HG03457 (cell line): ENCODE measurements around the gene SFTPB.
"Not testable (repeated sequence)": the region's sequence is repeated elsewhere in the genome, so short reads cannot be mapped to it uniquely, and the experiment has no call there.

Experiments
- ATAC-seq: cut with Tn5 transposase; IDR thresholded peaks from one replicate; pipeline ENCODE4 v1.9.1; 2021; ENCODE audit warnings: moderate number of reproducible peaks; ENCODE audit not compliant: unreplicated experiment

SFTPB gene

DNA sequence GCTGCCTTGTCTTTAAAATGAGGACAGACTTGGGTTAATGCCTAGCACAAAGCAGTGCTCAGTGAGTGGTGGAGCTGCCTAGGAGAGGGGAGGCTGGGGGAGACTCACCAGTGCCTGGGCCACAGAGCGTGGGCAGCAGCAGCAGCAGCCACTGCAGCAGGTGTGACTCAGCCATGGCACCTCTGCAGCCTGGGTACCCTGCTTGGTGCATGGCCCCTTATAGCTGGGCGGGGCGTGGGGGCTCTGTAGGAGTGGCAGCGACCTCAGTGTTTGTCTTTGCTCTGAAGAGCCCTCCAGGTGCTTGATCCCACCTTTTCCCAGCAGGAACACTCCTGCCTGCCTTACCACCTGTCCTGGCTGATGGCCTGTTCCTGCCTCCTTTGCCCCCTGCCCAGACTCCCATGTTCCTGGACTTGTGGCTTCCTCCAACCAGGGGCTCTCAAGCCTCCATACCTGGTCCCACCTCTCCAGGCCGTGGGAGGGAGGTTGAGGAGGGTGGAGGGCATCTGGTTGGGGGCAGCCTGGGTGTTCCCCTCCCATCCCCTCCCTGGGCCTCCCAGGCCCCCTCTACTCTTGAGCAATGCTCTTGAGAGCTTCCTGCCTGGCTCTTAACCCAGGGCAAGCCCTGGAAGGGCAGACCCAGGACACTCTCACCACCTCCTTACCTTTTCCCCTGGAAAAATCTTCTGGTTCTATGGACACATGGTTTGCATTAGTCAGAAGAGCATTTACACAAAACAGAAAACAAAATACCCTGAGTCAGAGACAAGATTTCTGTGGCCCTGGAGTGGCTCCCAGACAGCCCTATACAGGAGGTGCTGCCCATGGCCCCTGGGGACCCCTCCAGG is at the start of gene SFTPB:
SFTPB (minus strand) TSS at position 191 of the 848 bp plus-strand sequence; CDS start at position 175, 16 bp downstream.
- no peak for ATAC-seq

DNA sequence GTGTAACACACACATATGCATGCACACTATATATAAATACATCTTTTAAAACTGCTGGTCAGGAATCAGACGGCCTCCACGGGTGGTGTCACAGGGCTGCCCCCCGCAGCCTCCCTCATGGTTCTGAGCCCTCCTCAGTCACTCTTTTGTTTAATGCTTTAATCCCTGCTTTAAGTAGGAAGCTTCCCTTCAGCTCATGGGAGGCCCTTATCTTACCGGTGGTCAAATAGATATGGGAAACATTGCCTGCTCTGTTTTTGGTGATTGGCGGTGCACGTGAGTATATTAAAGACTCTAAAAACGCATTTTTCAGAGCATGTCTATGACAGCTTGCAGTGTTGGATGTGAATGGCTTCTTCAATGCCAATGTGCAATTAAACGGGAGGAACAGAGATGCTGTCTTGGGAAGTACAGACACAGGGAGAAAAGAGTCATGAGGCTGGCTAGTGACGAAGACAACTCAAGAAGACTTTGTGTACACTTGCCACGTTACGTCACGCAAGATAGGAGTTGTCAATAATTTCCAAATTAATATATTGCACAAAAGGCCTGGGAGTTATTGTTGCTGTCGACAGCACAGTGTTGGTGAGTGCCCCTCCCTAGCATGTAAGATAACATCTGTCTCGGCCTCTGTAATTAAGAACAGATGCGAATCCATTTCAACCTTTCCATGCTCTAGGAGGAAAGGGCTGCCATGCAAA is 49.5 kb upstream of the SFTPB start:
- ATAC-seq = no peak

DNA sequence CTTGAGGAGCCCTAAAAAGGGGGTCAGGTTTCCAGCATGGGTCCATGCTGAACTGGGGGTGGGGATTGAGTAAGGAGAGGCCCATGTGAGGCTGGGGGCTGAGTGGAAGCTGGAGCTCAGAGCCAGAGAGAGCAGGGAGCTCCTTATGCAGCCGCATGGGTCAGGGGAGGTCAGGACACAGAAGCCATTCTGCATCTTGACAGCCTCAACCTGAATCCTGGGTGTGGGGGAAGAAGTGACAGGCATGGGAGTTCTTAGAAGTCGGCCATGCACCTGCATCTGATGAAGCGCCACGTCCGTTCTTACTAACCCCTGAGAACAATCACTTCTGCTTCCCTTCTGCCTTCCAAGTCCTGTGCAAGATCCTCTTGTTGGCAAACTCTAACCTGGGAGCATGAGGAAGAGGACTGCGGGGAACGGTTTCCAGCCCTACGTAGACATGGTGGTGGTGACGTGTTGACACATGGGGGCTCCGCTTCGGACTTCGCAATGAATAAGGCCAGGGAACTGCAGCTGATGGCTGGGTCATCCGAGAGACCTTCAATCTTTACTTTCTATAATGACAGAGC is 48.4 kb upstream of the SFTPB start:
- no peak for ATAC-seq

DNA sequence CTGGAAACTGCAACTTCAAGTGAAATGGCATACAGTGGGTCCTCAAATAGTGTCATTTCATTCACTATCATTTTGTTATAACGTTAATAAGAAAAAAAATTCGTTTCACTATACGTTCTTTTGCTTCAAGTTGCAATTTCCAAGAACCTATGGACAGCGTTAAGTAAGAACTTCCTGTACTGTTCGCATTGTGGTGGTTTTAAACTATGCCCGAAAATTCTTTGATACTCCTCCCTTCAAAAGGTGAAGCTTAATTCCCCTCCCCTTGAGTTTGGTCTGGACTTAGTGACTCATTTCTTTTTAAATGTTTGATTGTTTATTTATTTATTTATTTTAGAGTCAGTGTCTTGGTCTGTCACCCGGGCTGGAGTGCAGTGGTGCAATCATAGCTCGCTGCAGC is 46.8 kb upstream of the SFTPB start:
- ATAC-seq = no peak

DNA sequence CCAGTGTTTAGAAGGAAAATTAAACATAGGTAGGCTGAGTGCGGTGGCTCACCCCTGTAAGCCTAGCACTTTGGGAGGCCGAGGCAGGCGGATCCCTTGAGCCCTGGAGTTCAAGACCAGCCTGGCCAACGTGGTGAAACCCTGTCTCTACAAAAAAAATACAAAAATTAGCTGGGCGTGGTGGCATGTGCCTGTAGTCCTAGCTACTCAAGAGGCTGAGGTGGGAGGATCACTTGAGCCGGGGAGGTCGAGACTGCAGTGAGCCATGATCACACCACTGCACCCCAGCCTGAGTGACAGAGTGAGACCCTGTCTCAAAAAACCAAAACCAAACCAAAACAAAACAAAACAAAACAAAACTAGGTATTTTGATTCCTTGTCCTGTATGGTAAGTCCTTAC is 46.4 kb upstream of the SFTPB start:
- not testable (repeated sequence) for ATAC-seq

DNA sequence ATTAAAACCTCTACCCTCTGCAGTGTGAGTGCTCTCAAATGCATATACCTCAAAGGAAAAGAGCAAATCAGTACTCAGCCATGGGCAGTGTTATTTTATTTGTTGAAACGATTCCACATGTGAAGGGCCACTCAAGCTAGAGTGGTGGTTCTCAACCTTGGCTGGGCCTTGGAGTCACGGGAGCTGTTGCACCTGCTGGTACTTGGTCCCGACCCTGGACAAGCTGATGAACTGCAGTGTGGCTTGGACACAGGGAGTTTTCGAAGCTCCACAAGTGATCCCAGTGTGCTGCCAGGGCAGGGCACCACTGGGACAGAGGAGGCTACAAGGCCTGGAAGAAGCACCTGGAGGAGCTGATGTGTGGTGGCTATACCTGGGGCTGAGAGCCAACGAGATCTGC is 45.8 kb upstream of the SFTPB start:
- ATAC-seq = no peak

DNA sequence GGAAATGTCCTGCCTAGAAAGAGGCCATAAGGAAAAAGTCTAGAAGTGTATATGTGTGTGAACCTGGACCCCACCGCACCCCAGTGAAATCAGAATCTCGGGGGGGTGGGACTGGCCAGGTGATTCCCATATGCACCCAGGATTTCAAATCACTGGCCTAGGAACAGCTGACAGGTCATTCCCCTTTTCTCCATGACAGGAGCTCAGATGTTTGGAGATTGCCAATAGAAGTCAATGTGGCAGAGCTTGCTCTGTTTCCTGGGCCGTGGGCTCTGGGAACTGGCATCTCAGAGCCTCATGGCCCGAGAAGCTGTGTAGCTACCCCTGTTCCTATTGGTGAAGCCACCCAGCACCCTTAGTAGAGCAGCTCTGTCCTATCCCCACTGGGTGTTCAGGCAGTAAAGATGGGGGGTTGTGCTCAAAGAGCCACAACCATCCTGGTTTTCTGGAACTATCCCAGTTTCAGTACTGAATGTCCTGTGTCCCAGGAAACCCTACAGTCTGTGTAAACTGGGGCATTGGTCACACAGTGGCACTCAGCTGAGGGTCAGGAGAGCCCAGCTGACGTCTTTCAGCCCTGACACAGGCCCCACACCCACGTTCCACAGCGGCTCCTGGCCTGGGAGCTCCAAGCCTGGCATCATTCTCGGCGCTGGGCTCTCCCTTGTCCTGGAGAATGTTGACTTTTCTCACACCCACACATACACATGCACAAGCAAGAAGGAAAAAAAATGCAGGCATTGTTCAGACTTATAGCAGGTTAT is 45.0 kb upstream of the SFTPB start:
- no peak for ATAC-seq

DNA sequence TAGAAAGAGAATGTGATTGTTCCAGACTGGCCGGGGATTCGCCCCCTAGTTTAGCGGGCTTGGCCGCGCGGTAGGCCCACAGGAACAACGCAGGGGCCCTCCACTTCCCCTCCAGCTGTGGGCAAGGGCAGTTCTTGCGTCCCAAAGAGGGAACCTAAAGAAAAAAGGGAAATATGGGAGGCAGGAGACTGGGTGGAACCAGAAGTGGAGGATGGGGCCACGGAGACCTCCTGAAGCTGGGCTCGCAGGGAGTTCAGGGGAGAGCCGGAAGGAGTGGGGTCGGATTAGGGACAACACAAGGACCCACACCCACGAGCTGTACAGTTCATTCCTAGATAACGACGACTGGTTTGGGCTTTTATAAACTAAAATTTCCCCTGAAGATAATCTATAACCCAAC is 44.3 kb upstream of the SFTPB start:
- ATAC-seq = no peak

DNA sequence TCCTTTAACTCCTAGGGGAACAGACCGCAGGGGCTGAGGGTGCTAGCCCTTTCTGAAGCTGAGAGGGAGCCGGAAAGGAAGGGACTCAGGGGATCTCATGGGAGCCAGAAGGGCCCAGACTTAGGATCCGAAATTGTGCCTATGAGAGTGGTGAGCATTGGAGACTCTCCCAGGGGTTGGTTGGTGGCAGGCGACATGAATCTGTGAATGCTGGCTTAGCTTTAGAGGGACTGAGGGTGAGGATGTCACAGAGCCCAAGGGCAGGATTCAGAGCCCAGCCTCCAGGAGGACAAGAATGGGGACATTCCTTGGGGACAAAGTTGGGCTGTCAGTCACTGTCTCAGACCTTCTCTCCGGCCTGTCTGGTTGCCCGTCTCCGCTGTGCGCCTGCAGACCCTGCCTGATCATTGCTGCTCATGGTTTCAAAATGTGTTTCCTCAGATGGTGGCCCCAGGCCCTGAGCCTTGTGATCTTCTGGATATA is 43.6 kb upstream of the SFTPB start:
- no peak for ATAC-seq

DNA sequence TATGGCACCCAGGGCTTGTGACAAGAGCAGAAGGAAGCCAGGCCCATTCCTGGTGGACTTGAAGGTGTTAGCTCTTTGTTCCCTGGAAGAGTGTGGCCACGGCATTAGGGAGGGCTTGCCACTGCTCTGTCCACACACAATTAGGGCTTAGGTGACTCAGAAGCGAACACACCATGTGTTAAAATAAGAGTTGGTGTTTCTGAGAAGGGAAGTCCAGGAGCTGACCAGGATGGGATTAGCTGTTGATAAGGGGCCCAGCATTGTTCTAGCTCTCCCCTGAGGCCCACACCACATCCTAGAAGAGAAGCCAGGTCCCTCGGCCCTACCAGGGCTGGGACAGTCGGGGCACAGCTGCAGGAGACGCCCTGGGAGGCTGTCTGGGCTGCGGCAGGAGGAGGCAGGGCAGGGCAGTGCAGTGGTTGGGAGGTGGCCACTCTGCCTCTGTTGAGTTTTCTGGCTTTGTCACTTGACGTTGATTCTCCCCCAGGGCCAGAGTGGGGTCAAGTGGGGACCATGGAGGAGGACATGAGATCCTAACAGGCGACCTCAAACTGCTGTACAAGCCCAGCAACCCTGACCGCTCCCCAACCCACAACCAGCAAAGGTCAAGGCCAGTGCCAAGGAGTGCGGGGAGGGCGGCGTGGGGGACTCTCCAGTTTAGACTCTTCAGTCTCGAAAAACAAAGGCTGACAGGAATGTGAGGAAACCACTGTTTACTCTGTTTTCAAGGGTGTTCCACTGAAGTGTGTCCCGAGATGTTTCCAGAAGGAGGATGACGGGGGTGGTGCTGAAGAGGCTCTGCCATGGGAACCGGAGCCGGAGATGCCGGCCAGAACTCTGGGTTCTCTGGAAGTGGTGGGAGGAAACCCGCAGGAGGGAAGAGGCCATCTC is 42.9 kb upstream of the SFTPB start:
- ATAC-seq = no peak

DNA sequence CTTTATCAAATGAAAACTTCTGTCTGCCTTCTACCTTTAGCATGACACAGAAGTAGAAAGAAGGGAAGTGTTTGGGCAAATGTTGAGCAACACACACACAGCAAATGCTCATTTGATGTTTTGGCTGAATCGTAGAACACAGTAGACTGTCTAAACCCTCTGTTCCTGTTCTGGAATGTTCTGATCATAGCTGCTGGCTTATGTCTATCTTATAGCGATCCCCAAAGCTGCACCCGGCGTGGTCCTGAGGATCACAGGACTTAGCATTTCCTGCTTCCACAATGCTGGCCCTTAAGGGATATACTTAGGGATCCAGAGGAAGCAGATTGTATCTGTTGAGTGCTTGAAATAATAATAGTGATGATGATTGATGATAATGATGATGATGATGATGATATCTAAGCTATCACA is 41.4 kb upstream of the SFTPB start:
- no peak for ATAC-seq

DNA sequence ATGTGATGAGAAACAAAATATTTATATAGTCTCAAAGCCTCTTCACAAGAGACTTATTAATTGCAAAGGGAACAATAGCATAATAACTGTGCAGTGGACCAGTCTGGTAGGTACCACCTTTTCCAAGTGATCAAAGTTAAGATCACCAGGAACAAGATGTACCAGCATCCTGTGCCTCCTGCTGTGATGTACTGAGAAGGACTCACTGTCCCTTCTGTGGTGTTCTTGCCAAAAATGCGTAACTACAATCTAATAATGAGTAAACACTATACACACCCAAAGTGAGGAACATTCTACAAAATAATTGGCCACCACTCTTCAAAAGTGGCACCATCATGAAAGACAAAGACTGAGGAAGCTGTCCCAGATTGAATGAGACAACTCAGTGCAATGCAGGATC is 40.6 kb upstream of the SFTPB start:
- ATAC-seq = no peak

DNA sequence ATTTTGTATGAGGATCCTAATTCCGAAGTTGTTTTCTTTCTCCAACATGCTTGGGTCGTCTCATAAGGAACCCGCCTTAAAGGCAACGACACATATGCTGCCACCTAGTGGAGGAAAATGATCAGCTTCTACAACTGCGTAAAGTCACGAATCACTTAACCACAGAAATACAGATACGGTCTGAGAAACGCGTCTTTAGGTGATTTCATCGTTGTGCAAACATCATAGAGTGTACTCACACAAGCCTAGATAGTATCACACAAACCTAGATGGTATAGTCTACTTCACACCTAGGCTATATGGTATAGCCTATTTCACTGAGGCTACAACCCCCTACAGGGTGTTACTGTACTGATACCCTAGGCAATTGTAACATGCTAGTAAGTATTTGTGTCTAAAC is 39.3 kb upstream of the SFTPB start:
- ATAC-seq = no peak

DNA sequence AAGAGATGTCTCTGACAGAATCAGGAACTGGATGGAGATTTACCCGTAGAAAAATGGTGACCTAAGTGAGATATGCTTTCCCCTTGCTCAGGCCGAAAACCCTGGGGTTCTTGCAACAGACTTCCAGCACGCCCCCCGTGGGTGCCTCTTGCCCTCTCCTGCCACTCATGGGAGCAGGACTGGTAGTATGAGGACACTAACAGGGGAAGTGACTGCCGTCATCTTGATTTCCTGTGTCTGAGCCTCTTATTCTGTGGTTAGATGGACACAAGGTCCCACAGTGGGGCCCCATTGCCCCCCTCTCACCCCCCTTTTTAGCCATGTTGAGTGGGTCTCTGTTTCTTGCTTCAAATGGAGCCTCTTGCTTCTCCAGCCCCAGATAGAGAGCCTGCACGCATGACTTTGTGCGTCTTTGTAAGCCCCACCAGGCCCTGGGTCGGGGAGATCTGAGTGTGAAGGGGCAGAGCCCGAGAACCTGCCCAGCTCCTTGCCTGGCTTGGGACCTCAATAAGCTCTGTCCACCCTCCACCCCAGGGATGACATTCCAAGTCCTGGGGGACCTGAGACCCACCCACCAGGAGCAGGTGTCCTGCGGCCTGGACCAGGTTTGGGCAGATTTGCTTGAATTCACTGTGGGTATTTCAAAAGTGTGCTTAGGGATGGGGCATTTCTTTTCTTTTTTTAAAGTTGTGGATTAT is 38.7 kb upstream of the SFTPB start:
- no peak for ATAC-seq

DNA sequence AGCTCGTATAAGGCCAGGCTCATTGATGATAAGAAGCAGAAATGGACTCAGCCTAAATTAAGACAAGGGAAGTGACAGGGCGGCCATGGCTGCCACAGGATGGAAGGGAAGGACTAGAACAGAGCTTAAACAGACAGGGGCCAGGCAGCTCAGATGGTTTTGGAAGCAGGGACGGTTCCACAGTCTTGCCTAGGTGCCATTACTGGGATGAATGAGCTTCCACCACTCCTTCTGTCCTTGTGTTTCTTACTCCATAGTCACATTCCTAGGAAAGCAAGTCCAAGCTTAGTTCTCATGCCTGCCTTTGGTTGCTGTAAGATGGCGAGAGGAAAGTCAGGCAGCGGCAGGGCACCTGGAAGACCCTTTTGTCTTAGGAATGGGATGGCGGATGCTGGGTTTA is 38.1 kb upstream of the SFTPB start:
- no peak for ATAC-seq

DNA sequence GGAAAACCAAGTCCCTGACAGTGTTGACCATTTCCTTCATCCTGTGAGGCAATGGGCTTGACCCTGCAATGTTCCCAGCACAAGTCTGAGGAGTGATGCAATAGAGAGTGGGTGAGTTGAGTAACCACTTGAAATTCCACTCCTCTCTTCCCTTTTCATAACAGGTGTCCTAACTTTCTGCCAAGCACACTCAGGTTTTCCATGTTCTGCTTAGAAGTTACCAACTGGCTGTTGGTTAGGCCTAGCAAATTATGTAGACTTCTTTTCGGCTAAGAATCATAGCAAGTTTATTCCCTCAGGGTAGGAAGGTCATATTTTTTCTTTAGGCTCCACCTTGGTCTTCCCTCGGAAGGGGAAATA is 37.7 kb upstream of the SFTPB start:
- ATAC-seq = no peak

DNA sequence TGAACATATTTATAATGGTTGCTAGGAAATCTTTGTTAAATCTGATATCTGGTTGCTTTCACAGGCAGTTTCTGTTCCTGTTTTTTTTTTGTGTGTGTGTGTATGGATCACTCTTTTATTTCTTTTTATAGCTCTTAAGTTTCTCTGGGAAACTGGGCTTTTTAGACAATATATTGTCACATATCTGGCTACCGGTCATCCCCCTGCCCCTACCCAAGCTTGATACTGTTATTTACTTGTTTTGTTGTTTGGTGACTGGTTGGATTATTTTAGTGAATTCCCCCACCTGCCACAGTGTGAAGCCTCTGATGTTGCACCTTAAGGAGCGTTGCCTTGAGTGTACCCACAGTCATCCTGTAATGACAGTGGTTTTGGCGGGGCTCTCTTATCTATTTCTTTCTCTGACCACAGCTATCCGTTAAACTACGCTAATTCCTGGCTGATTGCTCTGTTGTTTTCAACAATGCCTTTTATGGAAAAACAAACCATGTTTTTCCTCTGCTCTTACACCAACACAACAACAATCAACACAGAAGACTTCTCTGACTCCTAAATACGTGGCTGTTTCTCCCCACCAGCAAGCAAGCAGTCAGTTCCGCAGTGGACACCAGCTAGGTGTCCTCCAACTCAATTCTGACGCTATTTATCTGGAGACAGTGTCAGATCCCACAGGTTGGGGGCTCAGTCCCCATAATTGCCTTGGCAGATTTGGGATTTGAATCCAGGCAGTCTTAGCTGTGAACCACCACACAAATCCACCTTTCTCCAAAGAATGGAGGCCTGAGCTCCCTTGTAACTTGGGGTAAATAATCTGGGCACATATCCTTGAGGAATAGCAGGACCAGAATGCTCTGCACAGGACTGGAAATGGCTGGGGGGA is 37.0 kb upstream of the SFTPB start:
- no peak for ATAC-seq

DNA sequence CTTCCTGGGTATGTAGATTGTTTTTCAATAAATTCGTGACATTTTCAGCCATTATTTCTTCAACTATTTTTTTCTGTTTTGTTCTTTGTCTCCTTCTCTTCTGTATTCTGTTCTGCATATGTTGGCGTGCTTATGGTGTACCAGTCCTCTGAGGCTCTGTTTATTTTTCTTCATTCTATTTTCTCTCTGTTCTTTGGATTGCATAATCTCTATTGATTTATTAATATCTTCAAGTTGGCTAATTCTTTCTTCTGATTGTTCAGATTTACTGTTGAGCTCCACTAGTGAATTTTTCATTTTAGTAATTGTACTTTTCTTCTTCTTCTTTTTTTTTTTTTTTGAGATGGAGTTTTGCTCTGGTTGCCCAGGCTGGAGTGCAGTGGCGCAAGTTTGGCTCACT is 36.0 kb upstream of the SFTPB start:
- ATAC-seq = no peak

DNA sequence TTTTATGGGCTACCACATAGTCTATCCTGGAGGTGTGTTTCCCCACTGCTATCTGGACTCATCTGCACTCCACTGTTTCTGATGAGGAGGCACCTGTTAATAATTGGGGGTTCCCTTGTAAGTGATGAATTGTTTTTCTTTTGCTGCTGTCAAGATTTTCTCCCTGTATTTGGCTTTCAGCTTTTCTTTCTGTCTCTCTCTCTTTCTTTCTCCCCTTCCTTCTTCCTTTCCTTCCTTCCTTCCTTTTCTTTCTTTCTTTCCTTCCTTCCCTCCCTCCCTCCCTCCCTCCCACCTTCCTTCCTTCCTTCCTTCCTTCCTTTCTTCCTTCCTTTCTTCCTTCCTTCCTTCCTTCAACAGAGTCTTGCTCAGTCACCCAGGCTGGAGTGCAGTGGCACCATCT is 35.3 kb upstream of the SFTPB start:
- no peak for ATAC-seq
